Measurements from ENCODE around the gene SLC39A11.
"Not testable (repeated sequence)": the region's sequence is repeated elsewhere in the genome, so short reads cannot be mapped to it uniquely, and the experiment has no call there.

Gene SLC39A11

GRCh38 chr17:72906306-72906705 is 186.2 kb downstream of the SLC39A11 start:
- DNase-seq (ENCODE audit: low read depth): no peak
- H3K4me3 ChIP-seq (ENCODE audit: low read depth, low read length): no peak overlapping the region

- no peak for DNase-seq (ENCODE audit: low read depth)
- no peak overlapping the region for H3K4me3 ChIP-seq (ENCODE audit: low read depth, low read length)
Measured at GRCh38 chr17:72903522-72903921, 189.0 kb downstream of the SLC39A11 start.

GRCh38 chr17:72901657-72902056 is 190.8 kb downstream of the SLC39A11 start:
- no peak overlapping the region for H3K4me3 ChIP-seq (ENCODE audit: low read depth, low read length)
- DNase-seq (ENCODE audit: low read depth): no peak

- DNase-seq (ENCODE audit: low read depth): no peak
- no peak overlapping the region for H3K4me3 ChIP-seq (ENCODE audit: low read depth, low read length)
Measured at GRCh38 chr17:72901083-72901482, 191.4 kb downstream of the SLC39A11 start.

- DNase-seq (ENCODE audit: low read depth): no peak
- H3K4me3 ChIP-seq (ENCODE audit: low read depth, low read length): no peak overlapping the region
Measured at GRCh38 chr17:72900654-72900971, 191.9 kb downstream of the SLC39A11 start.

GRCh38 chr17:72898725-72899124 is 193.8 kb downstream of the SLC39A11 start:
- H3K4me3 ChIP-seq (ENCODE audit: low read depth, low read length): no peak overlapping the region
- no peak for DNase-seq (ENCODE audit: low read depth)

- not testable (repeated sequence) for DNase-seq (ENCODE audit: low read depth); H3K4me3 ChIP-seq (ENCODE audit: low read depth, low read length)
Measured at GRCh38 chr17:72896288-72896687, 196.2 kb downstream of the SLC39A11 start.

- no peak overlapping the region for H3K4me3 ChIP-seq (ENCODE audit: low read depth, low read length)
Measured at GRCh38 chr17:72891627-72892026, 200.9 kb downstream of the SLC39A11 start.

GRCh38 chr17:72890711-72891110 is 201.8 kb downstream of the SLC39A11 start:
- H3K4me3 ChIP-seq (ENCODE audit: low read depth, low read length): no peak overlapping the region
- no peak for DNase-seq (ENCODE audit: low read depth)

More at GRCh38 chr17:72891627-72892026, 200.9 kb downstream of the SLC39A11 start:
- DNase-seq (ENCODE audit: low read depth): no peak

GRCh38 chr17:72887917-72888316 is 204.6 kb downstream of the SLC39A11 start:
- H3K4me3 ChIP-seq (ENCODE audit: low read depth, low read length): no peak overlapping the region
- DNase-seq (ENCODE audit: low read depth): no peak

- DNase-seq (ENCODE audit: low read depth): no peak
- H3K4me3 ChIP-seq (ENCODE audit: low read depth, low read length): no peak overlapping the region
Measured at GRCh38 chr17:72887322-72887721, 205.2 kb downstream of the SLC39A11 start.

- H3K4me3 ChIP-seq (ENCODE audit: low read depth, low read length): no peak overlapping the region
- no peak for DNase-seq (ENCODE audit: low read depth)
Measured at GRCh38 chr17:72886622-72887021, 205.9 kb downstream of the SLC39A11 start.

- H3K4me3 ChIP-seq (ENCODE audit: low read depth, low read length): no peak overlapping the region
- no peak for DNase-seq (ENCODE audit: low read depth)
Measured at GRCh38 chr17:72884066-72884465, 208.4 kb downstream of the SLC39A11 start.

GRCh38 chr17:72883351-72883750 is 209.1 kb downstream of the SLC39A11 start:
- no peak for DNase-seq (ENCODE audit: low read depth)
- no peak overlapping the region for H3K4me3 ChIP-seq (ENCODE audit: low read depth, low read length)

GRCh38 chr17:72882426-72882825 is 210.1 kb downstream of the SLC39A11 start:
- no peak for DNase-seq (ENCODE audit: low read depth)
- H3K4me3 ChIP-seq (ENCODE audit: low read depth, low read length): no peak overlapping the region

- no peak for DNase-seq (ENCODE audit: low read depth)
- no peak overlapping the region for H3K4me3 ChIP-seq (ENCODE audit: low read depth, low read length)
Measured at GRCh38 chr17:72879877-72880276, 212.6 kb downstream of the SLC39A11 start.

GRCh38 chr17:72878975-72879660 is 213.4 kb downstream of the SLC39A11 start:
- H3K4me3 ChIP-seq (ENCODE audit: low read depth, low read length): no peak overlapping the region
- no peak for DNase-seq (ENCODE audit: low read depth)

GRCh38 chr17:72877348-72877747 is 215.1 kb downstream of the SLC39A11 start:
- no peak for DNase-seq (ENCODE audit: low read depth)
- H3K4me3 ChIP-seq (ENCODE audit: low read depth, low read length): no peak overlapping the region

- H3K4me3 ChIP-seq (ENCODE audit: low read depth, low read length): no peak overlapping the region
- DNase-seq (ENCODE audit: low read depth): no peak
Measured at GRCh38 chr17:72876413-72876812, 216.1 kb downstream of the SLC39A11 start.

- no peak for DNase-seq (ENCODE audit: low read depth)
- no peak overlapping the region for H3K4me3 ChIP-seq (ENCODE audit: low read depth, low read length)
Measured at GRCh38 chr17:72875361-72875760, 217.1 kb downstream of the SLC39A11 start.

- no peak for DNase-seq (ENCODE audit: low read depth)
- no peak overlapping the region for H3K4me3 ChIP-seq (ENCODE audit: low read depth, low read length)
Measured at GRCh38 chr17:72872396-72872795, 220.1 kb downstream of the SLC39A11 start.
